Small intestine (tissue), 7 donors: Measurements from ENCODE around the gene CIT. TPM values are rescaled to one million over a fixed set of nuclear protein-coding genes. Genes with fewer than 3 reads are reported as not detected.

ENCODE experiments used
- DNase-seq, 2 donors: peaks; one replicate each; pipeline versions ENCODE4 v3.0.0 to v3.0.0-alpha.2; 2013
- FAIRE-seq: peaks from 2 replicates; lab custom pipeline; 2012; peaks lifted over from hg19 to GRCh38; lab: Jason Lieb, UNC
- H3K27ac ChIP-seq, 3 donors: one replicate each; pipeline ENCODE4 v1.5.1; 2013; ENCODE audit warnings: low read length in 2 of 3, mild to moderate bottlenecking in 2 of 3, control low read depth in 1 of 3, inconsistent platforms in 1 of 3, low read depth in 1 of 3, moderate library complexity in 1 of 3
- H3K27me3 ChIP-seq, 3 donors: one replicate each; pipeline ENCODE4 v1.6.1; 2013; ENCODE audit warnings: low read length in 3 of 3, inconsistent platforms in 1 of 3; ENCODE audit not compliant: control insufficient read depth in 3 of 3, insufficient read depth in 3 of 3
- H3K36me3 ChIP-seq, 3 donors: one replicate each; pipeline ENCODE4 v1.6.1; 2013; ENCODE audit warnings: low read length in 3 of 3, inconsistent platforms in 1 of 3, low read depth in 1 of 3, mild to moderate bottlenecking in 1 of 3, moderate library complexity in 1 of 3; ENCODE audit not compliant: control insufficient read depth in 3 of 3, insufficient read depth in 2 of 3
- H3K4me1 ChIP-seq, 3 donors: one replicate each; pipeline ENCODE4 v1.6.1; 2013; ENCODE audit warnings: low read length in 2 of 3, inconsistent platforms in 1 of 3, low read depth in 1 of 3, mild to moderate bottlenecking in 1 of 3, moderate library complexity in 1 of 3; ENCODE audit not compliant: control insufficient read depth in 3 of 3, insufficient read depth in 2 of 3
- H3K4me3 ChIP-seq, 3 donors: one replicate each; pipeline ENCODE4 v1.5.1; 2013; ENCODE audit warnings: low read length in 3 of 3, control low read depth in 1 of 3, inconsistent platforms in 1 of 3, low read depth in 1 of 3, mild to moderate bottlenecking in 1 of 3, moderate library complexity in 1 of 3
- H3K9me3 ChIP-seq, 2 donors: one replicate each; pipeline ENCODE4 v1.6.1; 2013; ENCODE audit warnings: low read depth in 1 of 2, low read length in 1 of 2; ENCODE audit not compliant: control insufficient read depth in 2 of 2, insufficient read depth in 1 of 2
- WGBS, 3 donors: extraction: QIAGEN DNeasy Blood & Tissue Kit; methylation state at CpG; one replicate each; pipeline ENCODE4 v1.1.7; 2013; 5-methylcytosine and 5-hydroxymethylcytosine counted together
- polyA plus RNA-seq, 4 donors: library from polyadenylated mRNA; stranded (reverse) in 3 of 4; unstranded in 1 of 4; fragments of 200-250 nt in 3 of 4; fragments of 120-200 nt in 1 of 4; gene quantifications; one replicate each; pipeline versions ENCODE4 v1.2.1 to v1.2.3, GENCODE V29; 2013
- donor health status: healthy with polysubstance abuse.
- donor health status: control.
- donor health status: control.
- donor health status: Bipolar disorder and iron deficiency.
- donor health status: healthy.

CIT gene
- polyA plus RNA-seq, 4 donors: 0.22 to 6.5 (median 4.6) TPM

GRCh38 chr12:119725523-119725922, 151.6 kb downstream of the CIT start:
- Histone ChIP-seq H3K9me3 (no peaks in the 10 kb centered on the region), H3K27ac (peak overlapping the region in 1 of 3 donors; percentile 48), H3K4me1 (no peaks in the 10 kb centered on the region), H3K4me3 (no peak overlapping the region), H3K27me3 (no peaks in the 10 kb centered on the region), H3K36me3 (peaks cover 0 to 4% (median 0%) of the 10 kb centered on the region in 3 donors)
- 69 to 84% (median 75%) methylated on average over 4 of the region's 4 CpGs for WGBS, 3 donors
- peak in 1 of 2 donors; percentile 73 for DNase-seq
- FAIRE-seq: no peak

- Histone ChIP-seq H3K9me3 (no peaks in the 10 kb centered on the region), H3K27me3 (no peaks in the 10 kb centered on the region), H3K36me3 (peaks cover 0 to 7% (median 0%) of the 10 kb centered on the region in 3 donors), H3K4me3 (no peak overlapping the region), H3K4me1 (peaks cover 0 to 7% (median 2%) of the 10 kb centered on the region in 3 donors), H3K27ac (no peak overlapping the region)
- DNase-seq: no peak
- 94 to 96% (median 96%) methylated on average over 4 of the region's 4 CpGs for WGBS, 3 donors
- no peak for FAIRE-seq
Measured at GRCh38 chr12:119721306-119721705, 155.8 kb downstream of the CIT start.

- no peaks in the 10 kb centered on the region for H3K9me3 ChIP-seq
- peaks cover 0 to 12% (median 2%) of the 10 kb centered on the region in 3 donors for H3K4me1 ChIP-seq
- H3K27ac ChIP-seq: no peak overlapping the region
- peaks cover 0 to 7% (median 0%) of the 10 kb centered on the region in 3 donors for H3K36me3 ChIP-seq
- no peak overlapping the region for H3K4me3 ChIP-seq
- no peaks in the 10 kb centered on the region for H3K27me3 ChIP-seq
- DNase-seq (no peak), FAIRE-seq (no peak)
Measured at GRCh38 chr12:119720349-119720748, 156.8 kb downstream of the CIT start.

GRCh38 chr12:119718141-119718540, 159.0 kb downstream of the CIT start:
- Histone ChIP-seq H3K36me3 (peaks cover 0 to 13% (median 0%) of the 10 kb centered on the region in 3 donors), H3K27ac (no peak overlapping the region), H3K4me1 (peaks cover 2 to 12% (median 2%) of the 10 kb centered on the region in 3 donors), H3K4me3 (no peak overlapping the region), H3K9me3 (no peaks in the 10 kb centered on the region), H3K27me3 (no peaks in the 10 kb centered on the region)
- 95 to 98% (median 96%) methylated on average over 17 of the region's 17 CpGs for WGBS, 3 donors
- FAIRE-seq (no peak), DNase-seq (no peak)

GRCh38 chr12:119715268-119715620, 161.9 kb downstream of the CIT start:
- Histone ChIP-seq H3K4me3 (no peak overlapping the region), H3K36me3 (peaks cover 0 to 32% (median 0%) of the 10 kb centered on the region in 3 donors), H3K9me3 (no peaks in the 10 kb centered on the region), H3K4me1 (peaks cover 2 to 12% (median 2%) of the 10 kb centered on the region in 3 donors), H3K27ac (no peak overlapping the region), H3K27me3 (no peaks in the 10 kb centered on the region)
- 84 to 97% (median 86%) methylated on average over 3 of the region's 3 CpGs for WGBS, 3 donors
- FAIRE-seq (no peak), DNase-seq (peak in 1 of 2 donors; percentile 27)

- FAIRE-seq: no peak
- H3K27me3 ChIP-seq: no peaks in the 10 kb centered on the region
- WGBS, 3 donors: 96 to 98% (median 97%) methylated on average over 4 of the region's 4 CpGs
- DNase-seq: no peak
- H3K9me3 ChIP-seq: no peaks in the 10 kb centered on the region
- H3K4me3 ChIP-seq: no peak overlapping the region
- peaks cover 0 to 34% (median 0%) of the 10 kb centered on the region in 3 donors for H3K36me3 ChIP-seq
- no peak overlapping the region for H3K27ac ChIP-seq
- H3K4me1 ChIP-seq: peaks cover 2 to 12% (median 2%) of the 10 kb centered on the region in 3 donors
Measured at GRCh38 chr12:119714614-119715267, 162.4 kb downstream of the CIT start.

- H3K9me3 ChIP-seq: no peaks in the 10 kb centered on the region
- DNase-seq: no peak
- peaks cover 0 to 33% (median 0%) of the 10 kb centered on the region in 3 donors for H3K36me3 ChIP-seq
- no peak overlapping the region for H3K27ac ChIP-seq
- no peak for FAIRE-seq
- WGBS, 3 donors: 85 to 94% (median 92%) methylated on average over 8 of the region's 8 CpGs
- H3K4me3 ChIP-seq: no peak overlapping the region
- peaks cover 2 to 12% (median 2%) of the 10 kb centered on the region in 3 donors for H3K4me1 ChIP-seq
- H3K27me3 ChIP-seq: no peaks in the 10 kb centered on the region
Measured at GRCh38 chr12:119713551-119714031, 163.5 kb downstream of the CIT start.

- no peak overlapping the region for H3K4me3 ChIP-seq
- peaks cover 2 to 12% (median 2%) of the 10 kb centered on the region in 3 donors for H3K4me1 ChIP-seq
- no peaks in the 10 kb centered on the region for H3K9me3 ChIP-seq
- DNase-seq: no peak
- peaks cover 0 to 29% (median 0%) of the 10 kb centered on the region in 3 donors for H3K36me3 ChIP-seq
- no peak overlapping the region for H3K27ac ChIP-seq
- FAIRE-seq: no peak
- WGBS, 3 donors: 97% methylated on average over 11 of the region's 11 CpGs
- no peaks in the 10 kb centered on the region for H3K27me3 ChIP-seq
Measured at GRCh38 chr12:119712721-119713120, 164.4 kb downstream of the CIT start.
